A549 (cell line): Measurements from ENCODE around the gene SEMA4D. TPM values are rescaled to one million over a fixed set of nuclear protein-coding genes. Genes with fewer than 3 reads are reported as not detected.

Experiments
- ATAC-seq, 2 experiments: fragments of 200-7000 bp in 1 of 2; fragments of >200 bp in 1 of 2; cut with Nextera tagmentation in 1 of 2; cut with Tn5 transposase in 1 of 2; 3 replicates each; pipeline versions ENCODE4 v1.8.0 to v1.9.1; 2018 to 2020; ENCODE audit warnings: mild to moderate bottlenecking in 1 of 2, moderate library complexity in 1 of 2
- CTCF ChIA-PET: fragments of 300-600 bp; sonication (Branson Sonifier 250); formaldehyde crosslinking; extraction: SDS; loops from one replicate; lab custom pipeline; 2021; ENCODE audit warnings: antibody characterized with exemption, inconsistent platforms; lab: Yijun Ruan, JAX
- POLR2A ChIA-PET: fragments of 350-600 bp; formaldehyde crosslinking; extraction: SDS; loops from one replicate; lab custom pipeline; 2021; ENCODE audit warnings: antibody characterized with exemption, inconsistent platforms; lab: Yijun Ruan, JAX
- DNase-seq, 2 experiments: peaks; one replicate each; pipeline versions ENCODE4 v3.0.0 to v3.0.0-alpha.2; 2011 to 2016; ENCODE audit warnings: low read depth in 1 of 2, low spot score in 1 of 2
- FAIRE-seq: peaks from 2 replicates; lab custom pipeline; 2011; peaks lifted over from hg19 to GRCh38; lab: Jason Lieb, UNC
- H3K27ac ChIP-seq, 2 experiments: fragments of >200 bp; sonication (Bioruptor Twin); formaldehyde crosslinking; 3 replicates each; pipeline ENCODE4 v1.5.1; 2016 to 2017
- H3K4me1 ChIP-seq: fragments of >200 bp; sonication (Bioruptor Twin); formaldehyde crosslinking; 3 replicates; pipeline ENCODE4 v1.6.1; 2016
- H3K4me2 ChIP-seq: fragments of >200 bp; sonication (Bioruptor Twin); formaldehyde crosslinking; 3 replicates; pipeline ENCODE4 v1.6.1; 2016
- H3K4me3 ChIP-seq: fragments of >200 bp; sonication (Bioruptor Twin); formaldehyde crosslinking; 3 replicates; pipeline ENCODE4 v1.5.1; 2016
- H3K9me3 ChIP-seq: fragments of >200 bp; sonication (Bioruptor Twin); formaldehyde crosslinking; 3 replicates; pipeline ENCODE4 v1.6.1; 2016
- CBX2 ChIP-seq: fragments of 200-600 bp; sonication (generic); IDR thresholded peaks from 2 replicates; pipeline ENCODE4 v1.6.1; 2016; ENCODE audit warnings: low read depth, mild to moderate bottlenecking, borderline replicate concordance
- CEBPB ChIP-seq, 2 experiments: fragments of >200 bp in 1 of 2; sonication (Bioruptor Twin) in 1 of 2; formaldehyde crosslinking in 1 of 2; IDR thresholded peaks; 2 replicates each; pipeline ENCODE4 v1.6.1; 2012 to 2016
- HDAC2 ChIP-seq: fragments of 200-600 bp; sonication (generic); IDR thresholded peaks from 2 replicates; pipeline ENCODE4 v1.6.1; 2016
- HEYL ChIP-seq: fragments of 250-450 bp; sonication (Bioruptor Pico); IDR thresholded peaks from 2 replicates; pipeline ENCODE4 v1.8.0; 2021; ENCODE audit warnings: mild to moderate bottlenecking, moderate library complexity
- HOXA7 ChIP-seq: fragments of 250-450 bp; sonication (Bioruptor Pico); IDR thresholded peaks from 2 replicates; pipeline ENCODE4 v1.5.0; 2020; ENCODE audit warnings: mild to moderate bottlenecking, moderate library complexity
- HOXB13 ChIP-seq: fragments of 250-450 bp; sonication (Bioruptor Pico); IDR thresholded peaks from 2 replicates; pipeline ENCODE4 v1.5.0; 2020; ENCODE audit warnings: low read depth, mild to moderate bottlenecking, moderate library complexity
- HOXB5 ChIP-seq: fragments of 250-450 bp; sonication (Bioruptor Pico); IDR thresholded peaks from 2 replicates; pipeline ENCODE4 v1.5.0; 2020; ENCODE audit warnings: mild to moderate bottlenecking, moderate library complexity
- JUN ChIP-seq, 2 experiments: fragments of >200 bp; sonication (Bioruptor Twin); formaldehyde crosslinking; IDR thresholded peaks; 2 replicates in 1 of 2; 3 replicates in 1 of 2; pipeline ENCODE4 v1.6.1; 2016 to 2017
- KDM5A ChIP-seq: fragments of 200-600 bp; sonication (generic); IDR thresholded peaks from 2 replicates; pipeline ENCODE4 v1.6.1; 2016; ENCODE audit warnings: antibody characterized with exemption, mild to moderate bottlenecking
- MAFK ChIP-seq: fragments of 450-650 bp; IDR thresholded peaks from 2 replicates; pipeline ENCODE4 v1.6.1; 2014; ENCODE audit not compliant: partially characterized antibody
- MYC ChIP-seq: IDR thresholded peaks from 2 replicates; pipeline ENCODE4 v1.6.1; 2012; ENCODE audit warnings: mild to moderate bottlenecking, inconsistent platforms, low read length, improper control_type of control experiment, borderline replicate concordance
- NFE2L2 ChIP-seq: fragments of 150-350 bp; conservative IDR thresholded peaks from 2 replicates; pipeline ENCODE4 v1.6.1; 2014; ENCODE audit warnings: low read length
- NPAS2 ChIP-seq: fragments of 250-450 bp; sonication (Bioruptor Pico); IDR thresholded peaks from 2 replicates; pipeline ENCODE4 v1.8.0; 2022; ENCODE audit warnings: mild to moderate bottlenecking, moderate library complexity, borderline replicate concordance
- POLR2A ChIP-seq: IDR thresholded peaks from 2 replicates; pipeline ENCODE4 v1.6.1; 2012; ENCODE audit warnings: mild to moderate bottlenecking, low read length
- POLR2AphosphoS2 ChIP-seq: conservative IDR thresholded peaks from 2 replicates; pipeline ENCODE4 v1.6.1; 2012; ENCODE audit warnings: low read length, improper control_type of control experiment, inconsistent platforms
- RCOR1 ChIP-seq: fragments of 150-350 bp; IDR thresholded peaks from 2 replicates; pipeline ENCODE4 v1.6.1; 2014; ENCODE audit warnings: antibody characterized with exemption, low read length, low read depth
- ZFP36 ChIP-seq: fragments of 450-650 bp; IDR thresholded peaks from 2 replicates; pipeline ENCODE4 v1.6.1; 2014; ENCODE audit warnings: borderline replicate concordance; ENCODE audit not compliant: partially characterized antibody
- ZNF302 ChIP-seq: fragments of 250-450 bp; sonication (Bioruptor Pico); IDR thresholded peaks from 2 replicates; pipeline ENCODE4 v1.9.0; 2021; ENCODE audit warnings: inconsistent platforms, mild to moderate bottlenecking, moderate library complexity
- ZSCAN20 ChIP-seq: fragments of 250-450 bp; sonication (Bioruptor Pico); IDR thresholded peaks from 2 replicates; pipeline ENCODE4 v1.8.0; 2022; ENCODE audit warnings: mild to moderate bottlenecking, moderate library complexity
- WGBS: methylation state at CpG from one replicate; pipeline ENCODE4 v1.1.6; 2017; ENCODE audit errors: missing lambda C conversion rate; 5-methylcytosine and 5-hydroxymethylcytosine counted together
- polyA plus RNA-seq, 4 experiments: library from polyadenylated mRNA; depleted of rRNA in 3 of 4; stranded (reverse); fragments of >200 nt; fragmentation: RNase III in 1 of 4; extraction: RNeasy Plus Mini Kit Qiagen cat#74134 plus additional on column Dnase treatment in 1 of 4; gene quantifications; 2 replicates in 3 of 4; 3 replicates in 1 of 4; pipeline ENCODE4 v1.2.3, GENCODE V29; 2011 to 2017
- TF ChIP-seq, protein P1 (sequence below): fragments of 150-350 bp; IDR thresholded peaks from 2 replicates; pipeline ENCODE4 v1.6.1; 2014; ENCODE audit warnings: low read depth, mild to moderate bottlenecking, low read length
- TF ChIP-seq, protein P2 (sequence below): fragments of 200-600 bp; sonication (generic); IDR thresholded peaks from 2 replicates; pipeline ENCODE4 v1.6.1; 2016; ENCODE audit warnings: antibody characterized with exemption, mild to moderate bottlenecking, moderate library complexity
- TF ChIP-seq, protein P3 (sequence below): IDR thresholded peaks from 2 replicates; pipeline ENCODE4 v1.6.1; 2012
- TF ChIP-seq, protein P4 (sequence below): fragments of 450-650 bp; IDR thresholded peaks from 2 replicates; pipeline ENCODE4 v1.6.1; 2014; ENCODE audit warnings: antibody characterized with exemption

Gene SEMA4D
- polyA plus RNA-seq, 2 of the 4 experiments (the other 2 are of a cell fraction) = 5.3 to 7.2 TPM

DNA sequence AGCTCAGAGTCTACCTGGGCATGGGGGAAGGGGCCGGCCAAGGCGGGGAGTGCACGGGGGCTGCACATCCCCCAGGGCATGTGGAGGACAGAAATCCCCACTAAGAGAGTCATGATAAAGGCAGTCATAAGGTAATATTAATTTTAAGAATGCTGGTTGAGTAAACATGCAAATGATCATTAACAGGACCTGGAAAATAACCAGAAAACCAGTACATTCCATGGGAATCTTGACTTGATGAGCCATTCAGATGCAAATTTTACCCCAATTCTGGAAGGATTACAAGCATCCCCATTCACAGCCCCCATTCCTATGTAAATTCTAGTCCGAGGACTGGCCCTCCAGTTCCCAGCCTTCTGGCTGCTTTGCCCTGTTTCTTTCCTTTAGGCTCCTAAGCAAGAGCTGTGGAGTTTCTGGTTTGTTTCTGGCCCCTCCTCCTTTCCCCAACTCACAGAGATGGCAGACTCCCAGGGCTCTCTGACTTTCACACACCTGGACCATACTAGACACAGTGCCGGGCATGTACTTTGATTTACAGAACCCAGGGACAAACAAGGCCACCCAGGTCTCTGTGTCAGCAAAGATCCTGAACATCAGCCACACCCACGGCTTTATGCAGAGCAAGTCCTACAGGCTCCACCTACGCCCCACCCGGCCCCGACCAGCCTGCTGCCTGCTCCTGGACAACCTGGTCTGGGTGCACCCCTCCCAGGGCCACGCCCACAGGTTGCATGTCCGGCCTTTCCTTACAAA is 62.7 kb downstream of the SEMA4D start:
- CTCF ChIA-PET = no interaction called here
- FAIRE-seq (no peak), DNase-seq (peak in 1 of 2 experiments; percentile 13), ATAC-seq (peak in 1 of 2 experiments; percentile 71; a peak in 3 of 6 replicates)
- no peak overlapping the region for H3K4me2 ChIP-seq
- 56% methylated on average over 11 of the region's 11 CpGs for WGBS
- no peak overlapping the region for H3K27ac ChIP-seq
- no peak overlapping the region for H3K4me3 ChIP-seq
- H3K9me3 ChIP-seq = no peaks in the 10 kb centered on the region
- H3K4me1 ChIP-seq = peaks cover 13% of the 10 kb centered on the region; the same call in 2 of the 3 replicates
- POLR2A ChIA-PET = no interaction called here
- TF ChIP-seq ZFP36 (no peak), HOXB5 (CRISPR knock-in tag) (no peak), KDM5A (no peak), CBX2 (no peak), JUN (IDR thresholded peaks at IDR 0.05) (no peak), MYC (no peak), ZSCAN20 (no peak), NFE2L2 (no peak)
- TF ChIP-seq, protein P1, sequence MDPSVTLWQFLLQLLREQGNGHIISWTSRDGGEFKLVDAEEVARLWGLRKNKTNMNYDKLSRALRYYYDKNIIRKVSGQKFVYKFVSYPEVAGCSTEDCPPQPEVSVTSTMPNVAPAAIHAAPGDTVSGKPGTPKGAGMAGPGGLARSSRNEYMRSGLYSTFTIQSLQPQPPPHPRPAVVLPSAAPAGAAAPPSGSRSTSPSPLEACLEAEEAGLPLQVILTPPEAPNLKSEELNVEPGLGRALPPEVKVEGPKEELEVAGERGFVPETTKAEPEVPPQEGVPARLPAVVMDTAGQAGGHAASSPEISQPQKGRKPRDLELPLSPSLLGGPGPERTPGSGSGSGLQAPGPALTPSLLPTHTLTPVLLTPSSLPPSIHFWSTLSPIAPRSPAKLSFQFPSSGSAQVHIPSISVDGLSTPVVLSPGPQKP = no peak
- TF ChIP-seq, protein P2, sequence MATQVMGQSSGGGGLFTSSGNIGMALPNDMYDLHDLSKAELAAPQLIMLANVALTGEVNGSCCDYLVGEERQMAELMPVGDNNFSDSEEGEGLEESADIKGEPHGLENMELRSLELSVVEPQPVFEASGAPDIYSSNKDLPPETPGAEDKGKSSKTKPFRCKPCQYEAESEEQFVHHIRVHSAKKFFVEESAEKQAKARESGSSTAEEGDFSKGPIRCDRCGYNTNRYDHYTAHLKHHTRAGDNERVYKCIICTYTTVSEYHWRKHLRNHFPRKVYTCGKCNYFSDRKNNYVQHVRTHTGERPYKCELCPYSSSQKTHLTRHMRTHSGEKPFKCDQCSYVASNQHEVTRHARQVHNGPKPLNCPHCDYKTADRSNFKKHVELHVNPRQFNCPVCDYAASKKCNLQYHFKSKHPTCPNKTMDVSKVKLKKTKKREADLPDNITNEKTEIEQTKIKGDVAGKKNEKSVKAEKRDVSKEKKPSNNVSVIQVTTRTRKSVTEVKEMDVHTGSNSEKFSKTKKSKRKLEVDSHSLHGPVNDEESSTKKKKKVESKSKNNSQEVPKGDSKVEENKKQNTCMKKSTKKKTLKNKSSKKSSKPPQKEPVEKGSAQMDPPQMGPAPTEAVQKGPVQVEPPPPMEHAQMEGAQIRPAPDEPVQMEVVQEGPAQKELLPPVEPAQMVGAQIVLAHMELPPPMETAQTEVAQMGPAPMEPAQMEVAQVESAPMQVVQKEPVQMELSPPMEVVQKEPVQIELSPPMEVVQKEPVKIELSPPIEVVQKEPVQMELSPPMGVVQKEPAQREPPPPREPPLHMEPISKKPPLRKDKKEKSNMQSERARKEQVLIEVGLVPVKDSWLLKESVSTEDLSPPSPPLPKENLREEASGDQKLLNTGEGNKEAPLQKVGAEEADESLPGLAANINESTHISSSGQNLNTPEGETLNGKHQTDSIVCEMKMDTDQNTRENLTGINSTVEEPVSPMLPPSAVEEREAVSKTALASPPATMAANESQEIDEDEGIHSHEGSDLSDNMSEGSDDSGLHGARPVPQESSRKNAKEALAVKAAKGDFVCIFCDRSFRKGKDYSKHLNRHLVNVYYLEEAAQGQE = no peak
- TF ChIP-seq, protein P3, sequence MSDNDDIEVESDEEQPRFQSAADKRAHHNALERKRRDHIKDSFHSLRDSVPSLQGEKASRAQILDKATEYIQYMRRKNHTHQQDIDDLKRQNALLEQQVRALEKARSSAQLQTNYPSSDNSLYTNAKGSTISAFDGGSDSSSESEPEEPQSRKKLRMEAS = no peak
- TF ChIP-seq, all 56 proteins: peak for 0

DNA sequence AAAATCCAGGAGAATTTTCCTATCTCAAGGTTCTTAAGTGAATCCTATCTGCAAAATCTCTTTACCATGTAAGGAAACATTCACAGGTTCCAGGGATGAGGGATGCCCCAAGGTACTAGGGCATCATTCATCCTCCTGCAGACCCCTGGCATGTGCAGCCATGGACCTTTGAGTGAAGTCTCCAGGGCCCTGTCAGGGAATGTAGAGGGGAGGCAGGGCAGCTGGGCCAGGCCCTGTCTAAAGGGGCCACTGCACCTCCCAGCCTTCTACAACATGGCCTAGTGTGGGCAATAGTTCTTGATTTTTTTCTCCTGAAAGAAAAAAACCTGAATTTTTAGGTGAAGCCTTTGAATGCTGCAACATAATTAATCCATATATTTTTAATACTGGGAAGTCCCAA is 63.3 kb downstream of the SEMA4D start:
- no peak for TF ChIP-seq NPAS2 (CRISPR knock-in tag)
- no peak for TF ChIP-seq HDAC2
- TF ChIP-seq, protein P1 = no peak
- no peak for TF ChIP-seq NFE2L2
- TF ChIP-seq, protein P3 = no peak
- no peak for TF ChIP-seq ZNF302 (CRISPR knock-in tag)
- TF ChIP-seq POLR2AphosphoS2 = no peak
- TF ChIP-seq ZFP36 = no peak
- no peak for TF ChIP-seq HOXA7 (CRISPR knock-in tag)
- no peak for TF ChIP-seq CBX2
- no peak for TF ChIP-seq CEBPB (IDR thresholded peaks at IDR 0.05)
- no peak for TF ChIP-seq RCOR1
- TF ChIP-seq, protein P4, sequence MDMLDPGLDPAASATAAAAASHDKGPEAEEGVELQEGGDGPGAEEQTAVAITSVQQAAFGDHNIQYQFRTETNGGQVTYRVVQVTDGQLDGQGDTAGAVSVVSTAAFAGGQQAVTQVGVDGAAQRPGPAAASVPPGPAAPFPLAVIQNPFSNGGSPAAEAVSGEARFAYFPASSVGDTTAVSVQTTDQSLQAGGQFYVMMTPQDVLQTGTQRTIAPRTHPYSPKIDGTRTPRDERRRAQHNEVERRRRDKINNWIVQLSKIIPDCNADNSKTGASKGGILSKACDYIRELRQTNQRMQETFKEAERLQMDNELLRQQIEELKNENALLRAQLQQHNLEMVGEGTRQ = no peak
- TF ChIP-seq, protein P2 = no peak
- no peak for TF ChIP-seq HOXB5 (CRISPR knock-in tag)
- TF ChIP-seq HOXB13 (CRISPR knock-in tag) = no peak
- TF ChIP-seq POLR2A = no peak
- no peak for TF ChIP-seq MAFK
- TF ChIP-seq HEYL = no peak
- TF ChIP-seq, all 56 proteins: peak for 0
- ATAC-seq (no peak), DNase-seq (no peak), FAIRE-seq (no peak)
- ChIA-PET POLR2A (no interaction called here), CTCF (no interaction called here)
- H3K4me2 ChIP-seq = no peak overlapping the region
- no peak overlapping the region for H3K4me3 ChIP-seq
- H3K4me1 ChIP-seq = peaks cover 13% of the 10 kb centered on the region; the same call in 2 of the 3 replicates
- no peaks in the 10 kb centered on the region for H3K9me3 ChIP-seq
- no peak overlapping the region for H3K27ac ChIP-seq
